Activated CD4-positive, alpha-beta T cell treated with anti-CD3 and anti-CD28 coated beads, Interleukin-10, Interleukin-2, amounts not matched to agents 100 ng/mL and 50 ng/mL, durations not matched to agents 16 hours and 8 hours (primary cell): ENCODE results near the gene PPDPF.
"Not testable (repeated sequence)": the region's sequence is repeated elsewhere in the genome, so short reads cannot be mapped to it uniquely, and the experiment has no call there.

ENCODE experiments used
- DNase-seq: peaks from one replicate; pipeline ENCODE4 v3.0.0-alpha.2; 2020

PPDPF gene

GRCh38 chr20:63520504-63520933, at the start of gene PPDPF:
Gene PPDPF, plus strand, starts transcription at chr20:63520765. Its CDS starts 544 bp downstream, at chr20:63521309.
- DNase-seq = peak; percentile 91

GRCh38 chr20:63471002-63471716, 49.4 kb upstream of the PPDPF start:
- no peak for DNase-seq

- no peak for DNase-seq
These were observed 48.9 kb upstream of the PPDPF start for GRCh38 chr20:63471717-63471980.

GRCh38 chr20:63471981-63472831, 48.4 kb upstream of the PPDPF start, which contains the start of gene KCNQ2:
Gene KCNQ2, minus strand, starts transcription at chr20:63472655. Its CDS starts 192 bp downstream, at chr20:63472463.
- no peak for DNase-seq

GRCh38 chr20:63472862-63473390, 47.6 kb upstream of the PPDPF start:
- no peak for DNase-seq

- no peak for DNase-seq
These were observed 46.8 kb upstream of the PPDPF start for GRCh38 chr20:63473555-63474449.

GRCh38 chr20:63475209-63475608, 45.4 kb upstream of the PPDPF start:
- no peak for DNase-seq

GRCh38 chr20:63477061-63477616, 43.4 kb upstream of the PPDPF start:
- no peak for DNase-seq

GRCh38 chr20:63477944-63478343, 42.6 kb upstream of the PPDPF start:
- DNase-seq = no peak

- no peak for DNase-seq
These were observed 41.9 kb upstream of the PPDPF start for GRCh38 chr20:63478346-63479302.

- DNase-seq = not testable (repeated sequence)
These were observed 40.7 kb upstream of the PPDPF start for GRCh38 chr20:63479695-63480419.

GRCh38 chr20:63481503-63481902, 39.1 kb upstream of the PPDPF start:
- DNase-seq = no peak

- no peak for DNase-seq
These were observed 38.5 kb upstream of the PPDPF start for GRCh38 chr20:63482021-63482587.

GRCh38 chr20:63483834-63484233, 36.7 kb upstream of the PPDPF start:
- no peak for DNase-seq

- DNase-seq = no peak
These were observed 36.3 kb upstream of the PPDPF start for GRCh38 chr20:63484236-63484635.

GRCh38 chr20:63484651-63485403, 35.7 kb upstream of the PPDPF start:
- no peak for DNase-seq

- no peak for DNase-seq
These were observed 34.2 kb upstream of the PPDPF start for GRCh38 chr20:63486300-63486855.

- DNase-seq = no peak
These were observed 33.3 kb upstream of the PPDPF start for GRCh38 chr20:63487116-63487764.
